Common myeloid progenitor, CD34-positive (primary cell): ENCODE measurements around the gene KCTD14.

Experiments
- CTCF ChIA-PET: fragments of 350-600 bp; sonication (Branson Sonifier 250); formaldehyde crosslinking; loops from one replicate; lab custom pipeline; 2021; ENCODE audit warnings: antibody characterized with exemption; lab: Charles Lee
- POLR2A ChIA-PET: fragments of 350-600 bp; sonication (Branson Sonifier 250); formaldehyde crosslinking; loops from one replicate; lab custom pipeline; 2021; ENCODE audit warnings: antibody characterized with exemption; lab: Charles Lee
- DNase-seq, 3 donors: peaks; one replicate each; pipeline versions ENCODE4 v3.0.0 to v3.0.0-alpha.2; 2013
- H3K27ac ChIP-seq, 2 experiments: 1 replicate in 1 of 2; 2 replicates in 1 of 2; pipeline ENCODE4 v1.7.0; 2013; ENCODE audit warnings: inconsistent platforms in 2 of 2, low read length in 2 of 2, mild to moderate bottlenecking in 2 of 2, low read depth in 1 of 2, moderate library complexity in 1 of 2; ENCODE audit not compliant: severe bottlenecking in 2 of 2, insufficient read depth in 1 of 2, poor library complexity in 1 of 2
- H3K27me3 ChIP-seq, 5 experiments: replicated peaks in 2 of 5; 1 replicate in 3 of 5; 2 replicates in 2 of 5; pipeline versions ENCODE4 v1.6.1 to v1.7.0; 2013; ENCODE audit warnings: low read length in 4 of 5, mild to moderate bottlenecking in 2 of 5, moderate library complexity in 2 of 5, inconsistent platforms in 1 of 5; ENCODE audit not compliant: insufficient read depth in 5 of 5, control insufficient read depth in 4 of 5
- H3K36me3 ChIP-seq, 4 experiments: 1 replicate in 2 of 4; 2 replicates in 2 of 4; pipeline versions ENCODE4 v1.6.1 to v1.7.0; 2013; ENCODE audit warnings: low read length in 3 of 4, control low read depth in 1 of 4, mild to moderate bottlenecking in 1 of 4; ENCODE audit not compliant: control insufficient read depth in 4 of 4, insufficient read depth in 4 of 4
- H3K4me1 ChIP-seq, 4 experiments: 1 replicate in 3 of 4; 2 replicates in 1 of 4; pipeline versions ENCODE4 v1.6.1 to v1.7.1; 2013; ENCODE audit warnings: low read length in 3 of 4, mild to moderate bottlenecking in 3 of 4, control low read depth in 1 of 4, inconsistent platforms in 1 of 4, moderate library complexity in 1 of 4; ENCODE audit not compliant: control insufficient read depth in 4 of 4, insufficient read depth in 4 of 4; ENCODE audit errors: control extremely low read depth in 1 of 4
- H3K4me3 ChIP-seq, 7 experiments: 1 replicate in 4 of 7; 2 replicates in 3 of 7; pipeline versions ENCODE4 v1.5.1 to v1.7.0; 2013; ENCODE audit warnings: mild to moderate bottlenecking in 7 of 7, low read length in 6 of 7, moderate library complexity in 6 of 7, inconsistent platforms in 2 of 7, low read depth in 2 of 7, control low read depth in 1 of 7; ENCODE audit not compliant: insufficient read depth in 4 of 7, control insufficient read depth in 1 of 7; ENCODE audit errors: extremely low read depth in 1 of 7
- H3K9me3 ChIP-seq, 5 experiments: 1 replicate in 4 of 5; 2 replicates in 1 of 5; pipeline versions ENCODE4 v1.6.1 to v1.7.1; 2013; ENCODE audit warnings: low read length in 4 of 5, mild to moderate bottlenecking in 2 of 5, inconsistent platforms in 1 of 5, low read depth in 1 of 5, moderate library complexity in 1 of 5; ENCODE audit not compliant: control insufficient read depth in 4 of 5, insufficient read depth in 2 of 5; ENCODE audit errors: control extremely low read depth in 1 of 5
- WGBS: methylation state at CpG from one replicate; pipeline ENCODE4 v1.1.5; 2013; ENCODE audit not compliant: insufficient coverage; 5-methylcytosine and 5-hydroxymethylcytosine counted together

Gene KCTD14

DNA sequence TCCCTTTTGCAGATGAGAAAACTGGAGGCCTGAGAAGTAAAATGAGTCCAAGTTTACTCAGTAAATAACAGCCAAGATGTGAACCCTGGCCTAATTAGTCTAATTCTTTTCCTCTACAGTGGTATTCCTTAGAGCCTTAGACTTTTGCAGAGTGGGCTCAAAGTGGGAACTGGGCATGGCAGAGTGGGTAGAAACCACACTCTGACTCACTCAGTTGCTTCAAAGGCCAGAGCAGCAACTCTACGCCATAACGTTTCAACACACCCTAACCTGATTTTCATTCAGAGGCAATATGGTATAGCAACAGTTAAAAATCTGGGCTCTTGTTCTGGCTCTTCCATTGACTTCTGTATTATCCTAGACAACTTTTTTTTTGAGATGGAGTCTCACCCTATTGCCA is 43.4 kb upstream of the KCTD14 start:
- POLR2A ChIA-PET, result no interaction called here
- CTCF ChIA-PET, result interaction anchor here (1.5 kb wide), 1 partner anchor 21 kb away, joined by 3 read pairs; no protein-coding TSS in a partner anchor

DNA sequence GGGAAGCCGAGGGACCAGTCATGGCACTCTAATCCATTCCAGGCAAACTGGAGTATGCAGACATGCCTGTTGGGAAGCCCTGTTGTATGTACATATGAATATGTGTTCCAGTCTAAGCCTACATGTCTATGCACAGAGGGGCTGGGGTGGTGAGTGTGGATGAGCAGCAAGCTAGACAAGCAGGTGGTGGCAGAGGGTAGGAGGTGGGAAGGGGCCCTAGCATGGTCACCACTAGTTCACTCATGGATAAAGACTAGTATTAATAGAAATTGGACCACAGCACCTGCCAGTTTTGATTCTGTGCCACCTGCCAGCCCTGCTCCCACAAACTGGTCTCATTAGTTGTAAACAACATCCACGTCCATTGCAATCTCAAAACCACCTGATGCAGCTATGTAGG is 42.1 kb upstream of the KCTD14 start:
- Histone ChIP-seq H3K4me3 (no peak overlapping the region), H3K36me3 (peaks cover 2 to 24% (median 13%) of the 10 kb centered on the region in 4 experiments), H3K4me1 (peaks cover 0 to 4% (median 0%) of the 10 kb centered on the region in 4 experiments), H3K27ac (no peak overlapping the region), H3K27me3 (no peaks in the 10 kb centered on the region), H3K9me3 (no peaks in the 10 kb centered on the region)
- ChIA-PET POLR2A (interaction anchor here (0.5 kb wide), 1 partner anchor 9 kb away, joined by 6 read pairs; no protein-coding TSS in a partner anchor), CTCF (interaction anchor here (1.2 kb wide), 1 partner anchor 17 kb away, joined by 5 read pairs; no protein-coding TSS in a partner anchor)
- no peak for DNase-seq
- WGBS, result 100% methylated on average over 1 of the region's 2 CpGs

More for the DNA sequence above, 43.4 kb upstream of the KCTD14 start:
- H3K27ac ChIP-seq, result no peak overlapping the region
- peaks cover 6 to 36% (median 20%) of the 10 kb centered on the region in 4 experiments for H3K36me3 ChIP-seq
- no peaks in the 10 kb centered on the region for H3K9me3 ChIP-seq
- no peak for DNase-seq
- H3K4me3 ChIP-seq, result no peak overlapping the region
- H3K27me3 ChIP-seq, result no peaks in the 10 kb centered on the region
- no CpG with 5 or more reads among the region's 2 CpGs for WGBS
- no peaks in the 10 kb centered on the region for H3K4me1 ChIP-seq

DNA sequence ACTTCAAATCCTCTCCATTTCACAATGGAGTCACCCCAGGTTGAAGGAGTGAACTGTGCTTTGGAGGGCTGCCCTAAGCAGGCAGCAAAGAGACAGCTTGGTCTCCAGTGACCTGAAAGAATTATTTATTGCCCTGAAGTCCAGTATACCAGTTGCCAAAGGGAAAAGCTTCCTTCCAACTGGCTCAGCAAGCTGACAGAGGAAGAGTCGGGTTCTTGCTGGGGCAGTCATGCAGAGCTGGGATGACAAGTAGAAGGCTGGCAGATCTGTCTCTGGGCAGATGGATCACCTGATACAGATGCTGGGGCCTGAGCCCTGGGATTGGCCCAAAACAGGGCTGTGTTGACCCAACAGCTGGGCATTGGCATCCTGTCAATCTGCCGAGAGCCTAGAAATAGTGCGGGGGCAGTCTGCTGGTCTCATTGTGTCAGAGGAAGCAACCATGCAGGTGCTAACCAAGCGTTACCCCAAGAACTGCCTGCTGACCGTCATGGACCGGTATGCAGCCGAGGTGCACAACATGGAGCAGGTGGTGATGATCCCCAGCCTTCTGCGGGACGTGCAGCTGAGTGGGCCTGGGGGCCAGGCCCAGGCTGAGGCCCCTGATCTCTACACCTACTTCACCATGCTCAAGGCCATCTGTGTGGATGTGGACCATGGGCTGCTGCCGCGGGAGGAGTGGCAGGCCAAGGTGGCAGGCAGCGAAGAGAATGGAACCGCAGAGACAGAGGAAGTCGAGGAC is 40.5 kb upstream of the KCTD14 start, which contains the start of gene THRSP:
Gene THRSP (plus strand): TSS at position 422 of the 742 bp plus-strand sequence. CDS start 21 bp downstream, at position 443.
- 98% methylated on average over 13 of the region's 14 CpGs for WGBS
- peaks cover 0 to 4% (median 0%) of the 10 kb centered on the region in 4 experiments for H3K4me1 ChIP-seq
- POLR2A ChIA-PET, result no interaction called here
- no peak within 1 kb of the TSS for H3K4me3 ChIP-seq
- peaks cover 0 to 8% (median 3%) of the 10 kb centered on the region in 4 experiments for H3K36me3 ChIP-seq
- H3K27me3 ChIP-seq, result no peaks in the 10 kb centered on the region
- CTCF ChIA-PET, result interaction anchor here (0.7 kb wide), 1 partner anchor 20 kb away, joined by 3 read pairs; no protein-coding TSS in a partner anchor
- DNase-seq, result no peak
- no peak within 1 kb of the TSS for H3K27ac ChIP-seq
- no peaks in the 10 kb centered on the region for H3K9me3 ChIP-seq

DNA sequence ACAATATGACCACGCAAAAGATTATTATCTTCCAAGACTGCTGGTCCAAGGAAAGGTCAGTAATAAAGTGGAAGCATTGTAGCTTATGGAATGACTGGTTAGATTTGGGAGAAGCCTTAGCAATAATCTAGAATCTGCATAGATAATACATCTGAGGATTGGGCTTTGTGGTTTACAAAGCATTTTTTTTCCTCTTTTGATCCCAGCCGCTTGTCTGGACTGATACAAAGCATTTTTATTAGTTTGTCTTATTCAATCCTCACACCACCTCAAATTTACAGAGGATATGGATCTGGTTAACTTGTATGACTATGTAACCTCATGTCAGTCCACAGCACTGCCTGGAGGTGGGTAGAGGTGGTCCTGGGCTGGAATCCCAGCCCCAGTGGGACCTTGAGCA is 39.6 kb upstream of the KCTD14 start:
- peaks cover 0 to 4% (median 0%) of the 10 kb centered on the region in 4 experiments for H3K4me1 ChIP-seq
- no peak overlapping the region for H3K27ac ChIP-seq
- H3K4me3 ChIP-seq, result no peak overlapping the region
- H3K36me3 ChIP-seq, result peaks cover 0 to 5% (median 2%) of the 10 kb centered on the region in 4 experiments
- CTCF ChIA-PET, result interaction anchor here (0.6 to 1.9 kb wide), 3 partner anchors 11 to 28 kb away, joined by 3 to 4 read pairs (median 4); no protein-coding TSS in a partner anchor
- H3K27me3 ChIP-seq, result no peaks in the 10 kb centered on the region
- DNase-seq, result no peak
- POLR2A ChIA-PET, result no interaction called here
- no CpG with 5 or more reads among the region's 2 CpGs for WGBS
- no peaks in the 10 kb centered on the region for H3K9me3 ChIP-seq

DNA sequence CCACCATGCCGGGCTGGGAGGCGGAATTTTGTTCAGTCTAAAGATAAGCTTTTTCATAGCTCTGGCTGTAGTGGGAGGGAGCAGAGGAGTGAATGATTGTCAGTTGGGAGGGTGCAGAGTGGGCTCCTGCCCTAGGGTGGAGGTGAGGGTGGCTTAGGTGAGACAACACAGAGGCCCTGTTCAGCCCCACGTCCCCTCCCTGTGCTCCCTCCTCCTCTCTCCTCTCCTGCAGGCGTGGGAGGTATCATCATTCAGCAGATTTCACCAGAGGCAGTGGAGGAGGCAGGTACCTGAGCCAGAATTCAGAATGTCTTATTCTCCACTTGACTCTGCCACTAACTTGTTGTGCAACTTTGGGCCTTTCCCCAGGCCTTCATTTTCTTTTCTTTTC is 38.8 kb upstream of the KCTD14 start:
- CTCF ChIA-PET, result interaction anchor here (1.9 kb wide), 1 partner anchor 11 kb away, joined by 4 read pairs; no protein-coding TSS in a partner anchor

DNA sequence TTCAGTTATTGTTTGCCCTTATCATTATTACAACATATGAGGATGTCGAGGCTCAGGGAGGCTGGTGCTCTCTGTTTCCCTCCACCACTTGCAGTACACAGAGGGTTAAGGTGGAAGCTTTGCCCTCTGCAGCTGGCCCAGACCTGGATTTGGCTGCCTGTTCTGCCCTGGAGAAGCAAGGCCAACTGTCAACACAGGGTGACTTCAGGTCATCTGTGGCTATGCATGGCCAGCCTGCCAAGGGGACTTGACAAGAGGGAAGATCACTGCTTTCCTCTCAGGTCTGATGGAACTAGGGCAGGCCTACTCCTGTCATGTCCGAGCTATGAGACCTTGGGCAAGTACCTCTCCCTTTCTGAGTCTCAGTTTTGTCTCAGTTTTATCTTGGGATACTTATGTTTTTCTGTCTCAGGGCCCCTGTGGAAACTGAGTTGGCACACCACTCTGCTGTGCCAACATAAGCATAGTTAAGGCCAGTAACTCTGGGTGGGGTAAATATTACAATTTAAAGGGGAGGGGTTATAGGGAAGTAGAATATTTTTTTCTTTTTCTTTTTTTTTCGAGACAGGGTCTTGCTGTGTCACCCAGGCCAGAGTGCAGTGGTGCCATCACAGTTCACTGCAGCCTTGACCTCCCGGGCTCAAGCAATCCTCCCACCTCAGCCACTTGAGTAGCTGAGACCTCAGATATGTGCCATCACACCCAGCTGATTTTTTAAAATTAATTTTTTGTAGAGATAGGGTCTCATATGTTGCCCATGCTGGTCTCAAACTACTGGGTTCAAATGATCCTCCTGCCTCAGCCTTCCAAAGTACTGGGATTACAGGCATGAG is 38.2 kb upstream of the KCTD14 start:
- Histone ChIP-seq H3K4me3 (no peak overlapping the region), H3K4me1 (peaks cover 0 to 4% (median 0%) of the 10 kb centered on the region in 4 experiments), H3K9me3 (no peaks in the 10 kb centered on the region), H3K36me3 (no peaks in the 10 kb centered on the region), H3K27ac (no peak overlapping the region), H3K27me3 (no peaks in the 10 kb centered on the region)
- POLR2A ChIA-PET, result interaction anchor here (0.6 kb wide), 1 partner anchor 302 kb away, joined by 5 read pairs; no protein-coding TSS in a partner anchor
- no peak for DNase-seq
- CTCF ChIA-PET, result interaction anchor here (0.6 to 1.9 kb wide), 2 partner anchors 10 to 33 kb away, joined by 3 to 4 read pairs; no protein-coding TSS in a partner anchor
- 60% methylated on average over 1 of the region's 4 CpGs for WGBS

More for the DNA sequence above, 38.8 kb upstream of the KCTD14 start:
- H3K27ac ChIP-seq, result no peak overlapping the region
- DNase-seq, result no peak
- peaks cover 0 to 4% (median 0%) of the 10 kb centered on the region in 4 experiments for H3K4me1 ChIP-seq
- no peak overlapping the region for H3K4me3 ChIP-seq
- H3K36me3 ChIP-seq, result no peaks in the 10 kb centered on the region
- no peaks in the 10 kb centered on the region for H3K27me3 ChIP-seq
- POLR2A ChIA-PET, result no interaction called here
- no peaks in the 10 kb centered on the region for H3K9me3 ChIP-seq
- WGBS, result 100% methylated on average over 2 of the region's 4 CpGs
